ENCODE data around the gene ANO3.

Gene ANO3

DNA sequence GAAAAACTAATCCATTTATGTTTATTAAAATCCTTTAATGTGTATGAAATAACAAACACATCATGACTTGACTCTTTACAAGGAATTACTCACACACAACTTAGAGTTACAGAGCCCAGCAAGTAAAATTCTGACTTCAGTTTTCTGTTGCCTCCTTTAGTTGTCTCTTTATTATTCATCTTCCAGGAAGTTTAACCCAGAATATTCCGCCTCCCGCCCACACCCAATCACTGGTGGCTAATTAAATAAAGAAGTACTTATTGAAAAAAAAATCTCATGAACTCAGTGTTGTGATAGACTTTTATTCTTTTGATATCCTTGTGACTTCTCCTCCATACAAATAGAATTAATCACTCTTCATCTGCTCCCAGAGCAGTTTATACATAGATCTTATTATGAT, 178.2 kb downstream of the ANO3 start:
- FAIRE-seq, result no peak

DNA sequence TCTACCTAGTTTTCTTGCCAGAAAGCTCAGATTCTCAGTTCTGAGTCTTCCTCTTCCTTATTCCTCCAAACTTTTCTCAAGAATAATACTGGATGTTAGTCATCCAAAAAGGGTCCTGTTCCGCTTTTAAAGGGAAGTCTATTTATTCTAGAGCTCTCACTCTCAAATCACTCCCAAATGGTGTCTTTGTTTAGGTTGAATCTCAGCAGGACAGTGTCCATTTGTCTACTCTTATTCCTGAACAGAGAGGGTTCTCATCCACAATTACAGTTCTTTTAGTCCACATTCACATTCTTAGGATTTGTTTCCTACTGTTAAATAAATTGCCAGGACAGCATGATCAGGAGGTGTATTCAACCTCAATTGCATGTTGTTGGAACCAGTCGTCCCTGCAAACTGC, 178.8 kb downstream of the ANO3 start:
- no peak for FAIRE-seq

DNA sequence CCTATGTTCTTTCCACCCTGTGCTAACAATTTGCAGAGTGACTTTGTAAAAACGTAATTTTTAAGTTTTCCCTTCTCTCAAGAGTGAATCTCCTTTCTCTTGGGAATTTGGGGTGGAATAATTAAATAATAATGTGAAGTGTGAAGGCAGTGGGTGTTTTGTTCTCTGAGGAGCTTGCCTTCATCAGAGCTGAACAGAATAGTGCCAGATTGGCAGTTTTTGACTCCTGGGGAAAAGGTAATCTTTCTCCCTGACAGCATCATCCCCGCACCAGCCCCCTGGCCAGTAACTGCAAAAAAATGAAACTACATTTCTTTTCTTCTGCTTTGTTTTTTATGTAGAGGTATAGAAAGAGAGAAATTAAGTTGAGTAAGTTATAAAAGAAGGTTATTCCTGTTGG, 180.3 kb downstream of the ANO3 start:
- no peak for FAIRE-seq

DNA sequence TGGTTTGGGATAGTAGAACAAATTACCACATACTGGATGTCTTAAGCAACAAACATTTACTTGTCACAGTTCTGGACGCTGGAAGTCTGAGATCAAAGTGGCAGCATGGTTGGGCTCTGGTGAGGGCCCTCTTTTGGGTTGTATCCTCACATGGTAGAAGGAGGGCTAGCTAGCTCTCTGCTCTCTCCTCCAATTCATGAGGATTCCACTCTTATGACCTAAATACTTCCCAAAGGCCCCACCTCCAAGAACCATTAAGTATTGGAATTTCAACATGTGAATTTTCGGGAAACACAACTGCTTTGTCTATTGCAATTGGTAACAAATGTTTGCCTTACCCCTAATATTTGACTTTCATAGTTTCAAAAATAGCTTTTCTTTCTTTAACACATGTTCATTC, 187.5 kb downstream of the ANO3 start:
- FAIRE-seq, result no peak

DNA sequence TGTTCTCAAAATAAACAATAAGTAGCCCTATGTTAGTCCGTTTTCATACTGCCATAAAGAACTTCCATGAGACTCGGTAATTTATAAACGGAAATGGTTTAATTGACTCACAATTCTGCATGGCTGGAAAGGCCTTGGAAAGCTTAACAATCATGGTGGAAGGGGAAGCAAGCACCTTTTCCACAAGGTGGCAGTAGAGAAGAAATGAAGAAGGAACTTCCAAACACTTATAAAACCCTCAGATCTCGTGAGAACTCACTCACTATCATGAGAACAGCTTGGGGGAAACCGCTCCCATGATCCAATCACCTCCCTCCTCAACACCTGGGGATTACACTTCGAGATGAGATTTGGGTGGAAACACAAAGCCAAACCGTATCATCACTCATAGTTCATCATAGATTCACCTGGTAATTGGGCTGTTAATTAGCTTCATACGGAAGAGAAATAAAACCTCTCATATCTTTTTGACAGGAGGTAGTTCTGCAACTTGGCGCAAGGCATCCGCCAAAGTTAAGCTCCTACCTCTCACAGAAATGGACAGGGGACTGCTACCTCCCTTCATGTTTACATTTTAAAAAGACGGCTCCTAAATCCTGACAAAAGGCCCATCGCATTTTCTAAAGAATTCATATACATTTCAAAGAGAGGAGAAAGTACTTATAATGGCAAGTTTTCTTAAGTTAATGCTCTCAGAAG, 191.1 kb downstream of the ANO3 start:
- no peak for FAIRE-seq

DNA sequence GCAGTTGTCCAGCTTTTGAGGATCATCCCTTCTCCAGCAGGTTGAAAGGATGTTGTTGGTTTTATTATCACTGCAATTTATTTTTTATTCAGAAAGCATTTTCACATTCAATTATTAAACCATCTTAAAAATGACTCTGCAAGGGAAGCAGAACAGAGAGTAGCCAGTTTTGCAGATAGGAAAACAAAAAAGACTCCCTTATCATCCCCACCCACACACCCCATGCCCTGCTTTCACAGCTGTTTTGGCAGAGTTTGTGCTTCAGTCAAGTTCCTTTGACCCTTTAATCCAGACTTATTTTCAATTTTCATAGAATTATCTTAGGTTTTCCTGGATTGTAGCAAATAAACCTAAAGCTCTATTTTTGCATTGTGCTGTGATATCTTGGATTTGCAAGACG, 195.8 kb downstream of the ANO3 start:
- no peak for FAIRE-seq

DNA sequence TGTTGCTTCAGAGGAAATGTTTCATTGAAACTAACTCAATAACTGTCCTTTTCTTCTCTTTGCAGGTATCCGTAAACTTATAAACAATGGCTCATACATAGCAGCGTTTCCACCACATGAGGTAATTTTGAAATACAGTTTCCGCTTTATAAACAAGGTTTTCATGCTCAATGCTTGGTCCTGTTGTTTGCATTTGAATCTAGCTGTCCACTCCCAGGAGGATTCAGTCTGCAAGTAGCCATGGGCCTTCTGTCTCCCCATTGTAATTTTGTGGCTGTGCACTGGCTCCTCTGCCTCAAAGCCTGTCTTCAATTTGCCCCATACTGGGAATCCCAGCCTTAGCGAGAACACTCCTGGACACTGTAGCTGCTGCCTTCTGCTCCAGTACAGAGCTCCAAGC, 205.4 kb downstream of the ANO3 start:
- no peak for FAIRE-seq

DNA sequence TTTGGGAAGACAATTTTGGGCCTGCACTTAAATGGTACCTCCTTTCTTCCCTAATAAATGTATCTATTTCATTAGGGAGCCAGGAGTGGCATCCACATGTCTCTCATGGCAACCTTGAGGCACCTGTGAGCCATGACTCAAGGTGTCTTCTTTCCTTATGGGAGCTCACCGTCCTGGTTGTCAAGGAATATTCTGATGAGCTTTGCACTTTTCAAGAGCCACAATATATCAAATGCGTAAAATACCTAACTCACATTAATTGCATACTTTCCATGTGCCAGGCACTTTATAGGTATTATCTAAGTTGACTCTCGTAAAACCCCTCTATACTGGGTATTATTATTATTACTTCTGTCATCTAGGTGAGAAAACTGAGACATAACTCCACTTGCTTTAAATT, 207.6 kb downstream of the ANO3 start:
- no peak for FAIRE-seq

DNA sequence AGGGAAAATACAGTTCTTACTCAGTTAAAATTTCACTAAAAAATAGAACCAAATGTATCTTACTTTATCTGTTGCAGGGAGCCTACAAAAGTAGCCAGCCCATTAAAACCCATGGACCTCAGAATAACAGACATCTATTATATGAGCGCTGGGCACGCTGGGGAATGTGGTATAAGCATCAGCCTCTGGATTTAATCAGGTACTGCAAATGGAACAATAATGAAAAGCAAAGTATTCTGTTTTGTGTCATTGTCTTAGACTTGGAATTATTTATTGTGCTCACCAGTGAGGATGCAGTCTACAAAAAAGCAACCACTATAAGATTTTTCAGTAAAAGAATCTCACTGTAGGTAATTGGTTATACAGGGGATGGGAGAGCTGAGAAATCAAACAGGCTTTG, 209.9 kb downstream of the ANO3 start:
- no peak for FAIRE-seq

DNA sequence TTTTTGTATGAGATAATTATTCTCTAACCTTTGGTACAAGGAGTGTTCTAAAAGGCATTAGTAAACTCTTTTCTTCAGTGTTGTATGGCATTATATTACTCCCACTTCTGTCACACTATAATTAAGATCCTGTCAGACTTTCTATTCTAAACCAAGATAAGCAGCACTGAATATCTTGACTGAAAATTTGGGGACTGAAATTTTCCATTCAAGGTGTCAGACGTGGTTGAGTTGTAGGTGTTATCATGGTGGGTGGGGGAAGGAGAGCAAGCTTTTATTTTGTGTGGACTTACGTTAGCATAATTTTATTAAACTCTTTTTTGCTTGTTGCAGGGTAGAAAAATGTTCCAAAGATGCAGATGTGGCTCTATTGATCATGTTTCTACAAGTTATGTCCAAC, 217.2 kb downstream of the ANO3 start:
- FAIRE-seq, result no peak

DNA sequence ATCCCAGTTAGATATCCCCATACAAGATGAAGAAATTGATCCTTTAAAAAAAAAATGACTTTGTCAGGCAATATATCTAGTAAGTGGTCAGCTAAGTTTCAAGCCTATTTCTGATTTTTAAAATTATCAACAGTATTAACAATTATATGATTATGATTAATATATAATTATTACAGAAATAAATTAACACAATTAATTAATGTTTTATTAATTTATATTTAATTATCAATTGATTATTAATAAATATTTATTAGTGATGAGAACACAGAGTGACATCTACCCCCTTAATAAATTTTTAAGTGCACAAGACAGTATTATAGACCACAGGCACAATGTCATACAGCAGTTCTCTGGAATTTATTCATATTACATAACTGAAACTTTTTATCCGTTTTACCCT, 218.1 kb downstream of the ANO3 start:
- peak; percentile 33 for FAIRE-seq

DNA sequence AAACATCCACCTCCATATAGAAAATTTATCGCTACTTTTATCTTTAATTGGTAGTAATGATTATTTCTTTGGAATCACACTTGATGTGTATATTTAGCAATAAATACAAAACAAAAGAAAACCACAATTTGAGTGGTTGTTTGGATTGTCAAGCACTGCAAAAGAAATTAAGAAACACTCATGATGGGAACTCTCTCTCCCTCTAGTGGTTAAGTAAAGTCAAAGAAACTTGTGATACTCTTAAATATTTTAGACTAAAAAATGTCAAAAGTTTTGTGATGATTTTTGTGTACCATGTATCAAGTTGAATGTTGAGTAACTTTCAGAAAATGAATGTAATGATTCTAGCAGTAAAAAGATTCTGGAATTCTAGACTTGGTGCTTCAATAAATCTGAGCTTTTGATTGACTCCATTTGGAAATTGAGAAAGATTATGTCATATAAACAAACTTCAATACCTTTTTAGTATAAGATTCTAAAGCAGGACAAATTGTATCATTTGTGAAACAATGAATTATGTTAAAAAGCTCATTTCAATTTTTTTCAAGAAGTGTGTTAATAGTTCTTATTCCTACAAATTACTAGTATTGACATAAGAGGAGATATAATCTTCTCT, 219.4 kb downstream of the ANO3 start:
- FAIRE-seq, result no peak

DNA sequence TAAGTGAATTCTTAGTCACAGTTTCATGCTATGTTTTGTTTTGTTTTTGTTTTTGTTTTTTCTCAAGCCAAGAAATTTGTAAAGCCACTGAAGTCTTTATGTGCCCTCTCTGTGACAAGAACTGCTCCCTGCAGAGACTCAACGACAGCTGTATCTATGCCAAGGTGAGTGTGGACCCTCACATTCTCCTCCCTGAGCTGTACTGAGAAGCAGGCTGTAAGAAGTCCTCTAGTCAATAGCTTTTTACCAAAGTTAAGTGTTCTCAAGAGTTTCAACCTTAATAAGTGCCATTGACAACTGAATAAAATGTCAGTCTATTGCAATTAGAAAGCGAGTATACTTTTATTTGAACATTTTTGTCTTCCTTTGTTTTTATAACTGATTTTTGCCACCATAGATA, 221.3 kb downstream of the ANO3 start:
- FAIRE-seq, result no peak

DNA sequence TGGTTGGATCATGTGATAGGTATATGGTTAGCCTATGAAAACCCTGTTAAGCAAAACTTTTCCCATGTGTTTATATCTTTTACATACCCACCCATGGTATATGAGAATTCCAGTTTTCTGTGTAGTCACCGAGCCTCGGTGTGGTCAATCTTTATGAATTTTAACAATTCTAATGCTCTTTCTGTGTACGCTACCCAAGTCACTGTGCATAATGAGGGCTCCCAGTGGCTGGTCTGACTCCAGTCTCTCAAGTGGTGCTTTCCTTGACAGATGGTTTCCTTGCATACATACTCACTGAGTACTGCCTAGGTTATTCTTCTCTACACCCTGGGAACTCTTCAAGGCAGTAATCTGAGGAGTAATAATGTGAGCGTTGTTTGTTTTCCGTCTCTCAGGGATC, 222.5 kb downstream of the ANO3 start:
- no peak for FAIRE-seq

DNA sequence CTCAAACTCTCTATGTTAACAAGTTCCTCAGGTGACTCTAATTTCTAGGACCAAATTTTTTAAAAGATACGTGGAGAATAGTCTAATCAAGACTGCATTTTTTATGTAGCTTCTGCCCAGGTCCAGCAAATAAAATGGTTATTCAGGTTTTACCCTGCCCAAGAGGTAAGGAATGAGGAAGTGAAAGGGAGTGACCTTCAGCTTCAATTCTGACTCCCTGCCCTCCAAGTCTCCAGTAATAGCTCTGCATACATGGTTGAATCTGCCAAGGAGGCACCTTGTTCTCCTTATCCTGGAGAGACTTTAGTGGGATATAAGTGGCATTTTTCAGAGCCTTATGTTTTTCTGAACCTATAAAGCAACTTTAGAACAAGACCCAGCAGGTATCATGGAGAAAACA, 224.7 kb downstream of the ANO3 start:
- no peak for FAIRE-seq

DNA sequence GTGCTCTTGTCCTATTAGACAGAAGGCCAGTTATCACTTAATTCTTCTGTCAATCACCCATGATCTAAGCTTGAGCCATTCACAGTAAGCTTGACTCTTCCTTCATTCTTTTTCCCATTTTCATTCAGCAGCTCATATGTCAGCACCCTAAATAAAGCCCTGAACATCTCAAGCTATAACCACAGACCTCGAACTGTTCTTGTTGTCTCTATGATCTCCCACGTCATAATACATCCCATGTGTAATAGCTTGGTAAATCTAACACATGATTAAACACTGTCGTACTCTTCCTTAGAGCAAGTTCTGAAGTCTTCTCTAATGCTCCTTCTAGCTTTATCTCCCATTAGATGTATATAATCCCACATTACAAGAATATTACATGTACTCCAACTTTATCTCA, 225.7 kb downstream of the ANO3 start:
- no peak for FAIRE-seq

DNA sequence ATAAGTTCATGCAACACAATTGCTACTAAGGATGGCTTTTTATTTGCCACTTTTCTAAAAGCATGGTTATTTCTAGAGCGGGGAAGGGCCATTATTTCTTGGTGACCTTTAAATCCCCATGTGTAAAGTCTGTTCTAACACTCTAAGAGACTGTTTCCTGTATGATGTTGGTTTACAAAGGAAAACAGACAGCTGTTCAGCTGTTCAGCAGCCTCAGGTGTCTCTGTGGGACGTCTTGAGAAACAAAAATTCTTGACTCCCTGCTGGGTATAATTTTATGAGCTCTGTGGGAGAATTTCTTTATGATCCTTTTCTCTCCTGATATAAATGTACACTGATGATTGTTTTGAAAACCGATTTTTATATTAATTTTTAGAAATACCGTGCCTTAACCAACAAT, 226.3 kb downstream of the ANO3 start:
- FAIRE-seq, result no peak

DNA sequence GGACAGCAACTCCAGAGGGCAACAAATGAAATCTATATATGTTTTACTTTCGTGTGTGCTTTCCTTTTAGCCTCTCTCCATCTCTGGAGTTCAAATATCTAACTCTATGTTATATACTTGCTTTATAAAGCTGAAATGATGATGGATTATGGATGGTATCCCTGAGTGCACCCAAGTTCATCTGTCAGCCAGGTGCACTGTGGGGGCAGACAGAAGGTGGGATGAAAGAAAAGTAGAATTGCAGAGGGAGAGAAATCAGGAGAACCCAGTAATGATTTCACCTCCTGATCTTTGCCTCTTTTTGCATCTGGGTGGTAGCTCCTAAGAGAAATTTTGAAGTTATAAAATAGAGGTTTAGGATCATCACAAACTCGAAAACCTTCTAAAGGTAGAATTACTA, 237.7 kb downstream of the ANO3 start:
- FAIRE-seq, result no peak

DNA sequence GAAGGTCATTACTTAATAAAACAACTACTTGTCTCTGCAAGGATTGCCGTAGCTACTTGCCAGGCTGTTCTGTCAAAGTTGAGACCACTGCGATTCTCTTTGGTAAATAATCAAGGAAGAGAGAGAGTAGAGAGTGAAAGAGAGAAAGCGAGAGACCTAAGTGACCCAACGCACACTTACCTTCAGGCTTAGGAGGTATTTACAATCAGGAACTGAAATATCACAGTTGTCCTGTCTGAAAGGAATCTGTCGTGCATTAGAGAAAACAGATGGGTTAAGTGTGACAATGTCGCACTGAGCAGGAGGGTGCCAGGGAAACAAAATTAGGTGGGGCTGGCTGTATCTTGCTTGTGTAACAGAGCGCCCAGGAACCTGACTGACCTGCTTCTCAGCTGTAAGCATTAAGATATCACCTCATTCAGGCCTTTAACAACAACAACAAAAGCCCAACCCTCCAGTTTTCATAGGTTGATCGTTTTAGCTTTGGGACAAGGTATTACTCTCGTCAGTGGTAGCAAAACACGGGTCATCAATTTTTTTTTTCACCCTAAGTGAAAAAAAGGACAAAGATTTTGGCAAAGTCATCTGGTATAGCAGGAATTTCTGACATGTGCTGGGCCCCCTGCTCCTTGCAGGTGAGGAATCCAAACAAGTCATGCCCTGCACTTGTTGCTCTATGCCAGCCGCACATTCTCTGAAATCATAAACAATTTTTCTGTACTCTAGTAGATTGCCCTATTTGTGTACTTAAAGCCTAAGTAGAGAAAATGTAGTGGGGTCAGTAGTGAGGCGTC, 240.1 kb downstream of the ANO3 start, which contains the start of gene MUC15:
Gene MUC15 (minus strand): TSS at position 403 of the 794 bp plus-strand sequence. CDS start 5,169 bp downstream, outside the sequence.
- no peak for FAIRE-seq

DNA sequence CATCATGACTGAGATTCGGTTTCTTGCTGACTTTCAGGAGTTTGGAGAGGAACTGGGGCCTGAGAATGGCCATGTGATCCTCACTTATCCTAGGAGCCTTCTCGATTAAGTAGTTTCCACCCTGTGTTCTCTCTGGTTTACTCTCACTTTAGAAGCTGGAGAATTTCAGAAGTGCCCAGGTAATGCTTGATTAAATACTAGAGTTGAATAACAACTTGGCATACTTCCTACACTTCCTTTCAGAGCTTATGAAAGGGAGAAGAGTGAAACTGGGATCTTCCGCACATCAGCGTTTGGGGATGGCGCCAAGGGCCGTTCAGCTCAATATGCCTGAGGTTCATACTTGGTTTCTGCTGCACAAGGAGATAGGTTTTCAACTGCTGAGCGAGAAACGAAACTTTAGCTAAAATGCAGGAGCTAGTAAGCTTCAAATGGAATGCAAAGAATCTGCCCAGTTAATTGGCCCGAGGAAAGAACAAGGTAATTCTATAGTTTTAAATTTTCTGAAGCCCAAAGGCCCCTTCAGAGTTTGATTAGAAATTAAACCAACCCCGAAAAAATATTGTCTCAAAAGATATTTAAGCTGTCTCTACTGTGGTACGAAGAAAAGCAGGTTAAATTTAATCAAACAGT, 241.0 kb downstream of the ANO3 start:
- FAIRE-seq, result no peak

DNA sequence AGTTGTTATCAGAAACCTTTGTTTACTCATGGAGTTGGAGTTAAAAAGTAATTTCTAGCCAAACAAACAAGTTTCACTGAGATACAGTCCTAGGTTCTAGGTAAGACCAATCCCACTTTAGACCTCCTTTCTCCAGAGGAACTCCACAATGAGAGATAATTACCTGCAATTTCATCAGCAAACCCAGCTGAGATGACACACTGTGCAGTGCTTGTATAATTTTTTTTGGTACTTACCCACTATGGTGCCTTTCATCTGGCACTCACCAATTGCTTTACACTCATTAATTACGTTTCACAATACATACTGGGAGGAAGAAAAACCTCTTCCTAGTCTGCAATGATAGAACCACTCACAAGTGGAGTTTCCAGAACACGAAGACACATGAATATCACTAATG, 242.0 kb downstream of the ANO3 start:
- FAIRE-seq, result no peak

DNA sequence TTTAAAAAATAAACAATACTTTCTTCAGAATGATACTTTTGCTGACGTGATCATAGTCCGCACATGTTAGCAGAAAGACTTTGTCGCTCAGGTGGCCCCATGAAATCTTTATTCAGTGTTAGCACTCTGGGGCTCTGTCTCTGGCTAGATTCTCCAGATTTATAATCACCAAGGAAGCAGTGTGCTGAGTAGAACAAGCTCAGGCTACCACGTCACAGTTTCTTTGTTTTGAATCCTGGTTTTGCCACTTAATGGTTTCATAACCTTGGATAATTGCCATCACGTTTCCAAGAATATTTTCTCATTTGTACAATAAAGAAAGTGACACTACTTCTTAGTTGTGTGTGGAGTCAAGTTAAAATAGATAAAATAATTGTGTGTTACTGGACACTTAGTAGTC, 244.0 kb downstream of the ANO3 start:
- no peak for FAIRE-seq

DNA sequence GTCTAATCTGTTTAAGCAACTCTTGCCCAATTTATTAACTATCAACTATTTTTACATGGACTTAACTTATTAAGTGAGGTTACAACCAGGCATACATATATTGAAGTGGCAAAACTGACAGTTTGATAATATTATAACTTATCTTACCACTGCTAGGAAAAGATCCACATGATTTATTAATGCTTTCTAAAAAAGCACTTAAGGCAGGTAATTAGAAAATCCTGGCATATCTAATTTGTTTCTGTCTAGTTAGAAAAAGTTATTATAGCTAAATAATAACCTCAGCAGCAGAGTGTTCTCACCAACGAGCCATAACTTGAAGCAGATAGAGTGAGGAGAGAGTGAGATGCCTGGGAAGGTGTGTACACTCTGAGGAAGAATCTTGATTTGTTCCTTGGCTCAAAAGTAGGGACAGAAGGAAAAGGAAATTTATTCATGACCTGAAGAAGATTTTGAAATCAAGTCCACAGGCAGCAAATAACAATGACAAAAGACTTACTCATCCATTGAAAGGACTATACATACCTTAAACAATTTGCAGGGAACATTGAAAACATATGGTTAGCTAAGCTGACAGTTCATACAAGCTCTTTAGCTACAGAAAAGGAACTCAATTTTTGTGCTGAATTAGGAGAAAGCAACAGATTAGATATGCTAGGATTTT, 247.2 kb downstream of the ANO3 start:
- FAIRE-seq, result no peak

All from TTC549 (cell line).